Measurements from ENCODE around the gene PCDHGB3. TPM values are rescaled to one million over a fixed set of nuclear protein-coding genes. Genes with fewer than 3 reads are reported as not detected.
"Not testable (repeated sequence)": the region's sequence is repeated elsewhere in the genome, so short reads cannot be mapped to it uniquely, and the experiment has no call there.

PCDHGB3 gene
- total and polyA plus RNA-seq, 2 donors (not counting 1 experiment from before 2014, with no cell fraction given), result 2.9 to 5.8 TPM

GRCh38 chr5:141402553-141403243 lies 32.7 kb downstream of the PCDHGB3 start, which contains the start of gene PCDHGA9:
Gene PCDHGA9, plus strand, starts transcription at chr5:141402778. Its CDS starts 175 bp downstream, at chr5:141402953.
- Histone ChIP-seq H3K79me2 (ENCODE audit: control insufficient read depth, insufficient read depth, low read length) (no peaks in the 10 kb centered on the region), H3K27ac (ENCODE audit: insufficient read depth, low read length) (no peak within 1 kb of the TSS), H3K4me1 (ENCODE audit: control insufficient read depth, extremely low read depth, insufficient read depth, low read length) (no peaks in the 10 kb centered on the region), H3K36me3 (ENCODE audit: control insufficient read depth, insufficient read depth, low read length) (no peaks in the 10 kb centered on the region), H3K27me3 (ENCODE audit: control insufficient read depth, insufficient read depth, low read length) (no peaks in the 10 kb centered on the region), H3K4me3 (replicated peaks in 1 of 4; ENCODE audit: control extremely low read depth in 1 of 4, insufficient read depth in 1 of 4, low read depth in 3 of 4, low read length in 4 of 4) (peak within 1 kb of the TSS; percentile 8 to 50 (median 17)), H3K4me2 (ENCODE audit: extremely low read depth, insufficient read depth, low read length) (peak within 1 kb of the TSS; percentile 62), H2AFZ (ENCODE audit: low read length) (no peak within 1 kb of the TSS), H4K20me1 (ENCODE audit: control insufficient read depth, extremely low read depth, insufficient read depth, low read length) (no peaks in the 10 kb centered on the region), H3K9ac (ENCODE audit: insufficient read depth, low read length) (no peak within 1 kb of the TSS), H3K9me3 (ENCODE audit: control insufficient read depth, insufficient read depth, low read depth, low read length) (peaks cover 4% of the 10 kb centered on the region)
- DNase-seq (ENCODE audit: low read depth in 2 of 2), result peak; percentile 24 to 57
- peak; percentile 40 to 49 for TF ChIP-seq CTCF (conservative IDR thresholded peaks at IDR 0.05 in 1 of 2, IDR thresholded peaks at IDR 0.05 in 1 of 2; ENCODE audit: low read depth in 1 of 2, low read length in 2 of 2)
- no peak for TF ChIP-seq EZH2 (IDR thresholded peaks at IDR 0.05; ENCODE audit: low read length, missing control alignments)

GRCh38 chr5:141403387-141403786 lies 33.3 kb downstream of the PCDHGB3 start:
- Histone ChIP-seq H3K4me2 (ENCODE audit: extremely low read depth, insufficient read depth, low read length) (peak overlapping the region; percentile 29), H2AFZ (ENCODE audit: low read length) (no peak overlapping the region)
- TF ChIP-seq CTCF (conservative IDR thresholded peaks at IDR 0.05 in 1 of 2, IDR thresholded peaks at IDR 0.05 in 1 of 2; ENCODE audit: low read depth in 1 of 2, low read length in 2 of 2), result no peak
- TF ChIP-seq EZH2 (IDR thresholded peaks at IDR 0.05; ENCODE audit: low read length, missing control alignments), result no peak

GRCh38 chr5:141407790-141408505 lies 37.9 kb downstream of the PCDHGB3 start, which contains the start of gene PCDHGB6:
Gene PCDHGB6, plus strand, starts transcription at chr5:141408021. Its CDS starts 182 bp downstream, at chr5:141408203.
- not testable (repeated sequence) for H3K4me1 ChIP-seq (ENCODE audit: control insufficient read depth, extremely low read depth, insufficient read depth, low read length); H3K27me3 ChIP-seq (ENCODE audit: control insufficient read depth, insufficient read depth, low read length); H3K79me2 ChIP-seq (ENCODE audit: control insufficient read depth, insufficient read depth, low read length); H3K9ac ChIP-seq (ENCODE audit: insufficient read depth, low read length); H3K4me2 ChIP-seq (ENCODE audit: extremely low read depth, insufficient read depth, low read length); H3K9me3 ChIP-seq (ENCODE audit: control insufficient read depth, insufficient read depth, low read depth, low read length); H3K27ac ChIP-seq (ENCODE audit: insufficient read depth, low read length); H4K20me1 ChIP-seq (ENCODE audit: control insufficient read depth, extremely low read depth, insufficient read depth, low read length); H2AFZ ChIP-seq (ENCODE audit: low read length); H3K36me3 ChIP-seq (ENCODE audit: control insufficient read depth, insufficient read depth, low read length)
- H3K4me3 ChIP-seq (replicated peaks in 1 of 4; ENCODE audit: control extremely low read depth in 1 of 4, insufficient read depth in 1 of 4, low read depth in 3 of 4, low read length in 4 of 4), result peak within 1 kb of the TSS in 3 of 4 experiments; percentile 9 to 41 (median 39)
- TF ChIP-seq CTCF (conservative IDR thresholded peaks at IDR 0.05 in 1 of 2, IDR thresholded peaks at IDR 0.05 in 1 of 2; ENCODE audit: low read depth in 1 of 2, low read length in 2 of 2), result peak; percentile 41 to 57
- DNase-seq (ENCODE audit: low read depth in 2 of 2), result peak; percentile 30 to 54

More at GRCh38 chr5:141403387-141403786, 33.3 kb downstream of the PCDHGB3 start:
- no peak for DNase-seq (ENCODE audit: low read depth in 2 of 2)
- H3K27me3 ChIP-seq (ENCODE audit: control insufficient read depth, insufficient read depth, low read length), result no peaks in the 10 kb centered on the region
- H3K9ac ChIP-seq (ENCODE audit: insufficient read depth, low read length), result no peak overlapping the region
- H3K4me1 ChIP-seq (ENCODE audit: control insufficient read depth, extremely low read depth, insufficient read depth, low read length), result no peaks in the 10 kb centered on the region
- peak overlapping the region in 1 of 4 experiments; percentile 50 for H3K4me3 ChIP-seq (replicated peaks in 1 of 4; ENCODE audit: control extremely low read depth in 1 of 4, insufficient read depth in 1 of 4, low read depth in 3 of 4, low read length in 4 of 4)
- H3K36me3 ChIP-seq (ENCODE audit: control insufficient read depth, insufficient read depth, low read length), result no peaks in the 10 kb centered on the region
- H3K9me3 ChIP-seq (ENCODE audit: control insufficient read depth, insufficient read depth, low read depth, low read length), result peaks cover 4% of the 10 kb centered on the region
- no peaks in the 10 kb centered on the region for H4K20me1 ChIP-seq (ENCODE audit: control insufficient read depth, extremely low read depth, insufficient read depth, low read length)
- no peaks in the 10 kb centered on the region for H3K79me2 ChIP-seq (ENCODE audit: control insufficient read depth, insufficient read depth, low read length)
- H3K27ac ChIP-seq (ENCODE audit: insufficient read depth, low read length), result no peak overlapping the region

Data from fibroblast of lung (primary cell).